Loucy (cell line): ENCODE results near the gene AADAT.

Experiments used
- H2AFZ ChIP-seq: fragments of 200-600 bp; sonication (generic); 2 replicates; pipeline ENCODE4 v1.6.0; 2016; ENCODE audit warnings: antibody characterized with exemption, mild to moderate bottlenecking, low read length, moderate library complexity
- H3F3A ChIP-seq: fragments of 200-600 bp; 2 replicates; pipeline ENCODE4 v1.6.0; 2016; ENCODE audit warnings: antibody characterized with exemption, low read depth, mild to moderate bottlenecking
- H3K27me3 ChIP-seq: fragments of 200-600 bp; sonication (generic); 2 replicates; pipeline ENCODE4 v1.6.1; 2014; ENCODE audit warnings: low read length, mild to moderate bottlenecking; ENCODE audit not compliant: insufficient read depth, poor library complexity, severe bottlenecking
- H3K36me3 ChIP-seq: fragments of 200-600 bp; sonication (generic); 2 replicates; pipeline ENCODE4 v1.6.1; 2016; ENCODE audit warnings: low read length; ENCODE audit not compliant: insufficient read depth
- H3K4me1 ChIP-seq: fragments of 200-600 bp; sonication (generic); 2 replicates; pipeline ENCODE4 v1.5.1; 2014; ENCODE audit warnings: low read length, mild to moderate bottlenecking; ENCODE audit not compliant: insufficient read depth, poor library complexity, severe bottlenecking
- H3K4me2 ChIP-seq: fragments of 200-600 bp; sonication (generic); 2 replicates; pipeline ENCODE4 v1.6.0; 2014; ENCODE audit warnings: antibody characterized with exemption, low read length, low read depth, mild to moderate bottlenecking; ENCODE audit not compliant: poor library complexity, severe bottlenecking
- H3K4me3 ChIP-seq: fragments of 200-600 bp; sonication (generic); 2 replicates; pipeline ENCODE4 v1.5.1; 2014; ENCODE audit warnings: low read length, mild to moderate bottlenecking, mixed read lengths; ENCODE audit not compliant: poor library complexity, severe bottlenecking
- H3K79me2 ChIP-seq: fragments of 200-600 bp; sonication (generic); 2 replicates; pipeline ENCODE4 v1.6.1; 2014; ENCODE audit warnings: low read length; ENCODE audit not compliant: insufficient read depth
- H3K9ac ChIP-seq: fragments of 200-600 bp; sonication (generic); 2 replicates; pipeline ENCODE4 v1.6.0; 2014; ENCODE audit warnings: mild to moderate bottlenecking, low read depth, low read length, moderate library complexity; ENCODE audit not compliant: poor library complexity, severe bottlenecking
- H3K9me2 ChIP-seq: fragments of 200-600 bp; sonication (generic); replicated peaks from 2 replicates; pipeline ENCODE4 v1.6.1; 2016; ENCODE audit warnings: low read depth, low read length, mixed read lengths
- H3K9me3 ChIP-seq: fragments of 200-600 bp; sonication (generic); 2 replicates; pipeline ENCODE4 v1.6.1; 2014; ENCODE audit warnings: mild to moderate bottlenecking, antibody characterized with exemption, low read length, low read depth; ENCODE audit not compliant: insufficient read depth
- H4K20me1 ChIP-seq: fragments of 200-600 bp; sonication (generic); 2 replicates; pipeline ENCODE4 v1.6.0; 2014; ENCODE audit warnings: antibody characterized with exemption, low read length, mild to moderate bottlenecking; ENCODE audit not compliant: insufficient read depth, poor library complexity, severe bottlenecking
- CTCF ChIP-seq: fragments of 200-600 bp; sonication (generic); conservative IDR thresholded peaks from 2 replicates; pipeline ENCODE4 v1.5.1; 2014; ENCODE audit warnings: mild to moderate bottlenecking, antibody characterized with exemption, low read length
- EZH2phosphoT487 ChIP-seq: fragments of 200-600 bp; IDR thresholded peaks from 2 replicates; pipeline ENCODE4 v1.6.1; 2018; ENCODE audit warnings: antibody characterized with exemption, mild to moderate bottlenecking, moderate library complexity, borderline replicate concordance

The AADAT gene

GRCh38 chr4:170057866-170058265 lies 31.9 kb downstream of the AADAT start:
- H2AFZ ChIP-seq = no peak overlapping the region
- H3K36me3 ChIP-seq = no peaks in the 10 kb centered on the region
- no peaks in the 10 kb centered on the region for H3K9me3 ChIP-seq
- no peak overlapping the region for H3K9ac ChIP-seq
- no peaks in the 10 kb centered on the region for H3K4me1 ChIP-seq
- no peaks in the 10 kb centered on the region for H3K79me2 ChIP-seq
- H4K20me1 ChIP-seq = no peaks in the 10 kb centered on the region
- no peak overlapping the region for H3K4me3 ChIP-seq
- H3K4me2 ChIP-seq = no peak overlapping the region
- no peaks in the 10 kb centered on the region for H3K27me3 ChIP-seq
- TF ChIP-seq CTCF = no peak
- TF ChIP-seq EZH2phosphoT487 = no peak
- H3F3A ChIP-seq = no peaks in the 10 kb centered on the region
- H3K9me2 ChIP-seq = no peaks in the 10 kb centered on the region

GRCh38 chr4:170052919-170053318 lies 36.8 kb downstream of the AADAT start:
- H2AFZ ChIP-seq = no peak overlapping the region

GRCh38 chr4:170051402-170051801 lies 38.4 kb downstream of the AADAT start:
- Histone ChIP-seq H3K4me2 (no peak overlapping the region), H3K9me2 (no peaks in the 10 kb centered on the region), H2AFZ (no peak overlapping the region), H3K4me1 (no peaks in the 10 kb centered on the region), H3K79me2 (no peaks in the 10 kb centered on the region), H3K9ac (no peak overlapping the region), H3K27me3 (no peaks in the 10 kb centered on the region), H3K9me3 (no peaks in the 10 kb centered on the region), H3K36me3 (no peaks in the 10 kb centered on the region), H3K4me3 (no peak overlapping the region), H4K20me1 (no peaks in the 10 kb centered on the region), H3F3A (no peaks in the 10 kb centered on the region)
- no peak for TF ChIP-seq CTCF
- TF ChIP-seq EZH2phosphoT487 = no peak

More at GRCh38 chr4:170052919-170053318, 36.8 kb downstream of the AADAT start:
- no peaks in the 10 kb centered on the region for H3K36me3 ChIP-seq
- H4K20me1 ChIP-seq = no peaks in the 10 kb centered on the region
- H3F3A ChIP-seq = no peaks in the 10 kb centered on the region
- H3K4me3 ChIP-seq = no peak overlapping the region
- H3K9me3 ChIP-seq = no peaks in the 10 kb centered on the region
- TF ChIP-seq CTCF (no peak), EZH2phosphoT487 (no peak)
- H3K4me1 ChIP-seq = no peaks in the 10 kb centered on the region
- no peaks in the 10 kb centered on the region for H3K9me2 ChIP-seq
- no peaks in the 10 kb centered on the region for H3K79me2 ChIP-seq
- no peaks in the 10 kb centered on the region for H3K27me3 ChIP-seq
- no peak overlapping the region for H3K4me2 ChIP-seq
- H3K9ac ChIP-seq = no peak overlapping the region
